ENCODE data around the gene NMUR1.

GRCh38 chr2:231552752-231553151 is 22.5 kb upstream of the NMUR1 start:
- TF ChIP-seq CTCF (IDR thresholded peaks at IDR 0.05; ENCODE audit: low read length) (no peak), EZH2 (optimal IDR thresholded peaks at IDR 0.05; ENCODE audit: low read depth, low read length) (no peak)
